Neuronal stem cell (in vitro differentiated cells): ENCODE results near the gene GPR15LG.

Experiments
- DNase-seq: peaks from one replicate; pipeline ENCODE4 v3.0.0-alpha.2; 2013; ENCODE audit warnings: low spot score
- H2AFZ ChIP-seq: one replicate; pipeline ENCODE4 v1.6.1; 2013; ENCODE audit warnings: mild to moderate bottlenecking, low read length, inconsistent platforms
- H2AK5ac ChIP-seq: 2 replicates; pipeline ENCODE4 v1.6.1; 2013; ENCODE audit warnings: low read depth, mild to moderate bottlenecking, inconsistent platforms, low read length, moderate library complexity, mixed read lengths
- H2BK120ac ChIP-seq: 2 replicates; pipeline ENCODE4 v1.6.1; 2013; ENCODE audit warnings: low read depth, mild to moderate bottlenecking, inconsistent platforms, low read length, moderate library complexity, mixed read lengths
- H2BK12ac ChIP-seq: one replicate; pipeline ENCODE4 v1.6.1; 2013; ENCODE audit warnings: low read length, inconsistent platforms
- H2BK15ac ChIP-seq: 2 replicates; pipeline ENCODE4 v1.6.1; 2013; ENCODE audit warnings: mild to moderate bottlenecking, low read length, inconsistent platforms, mixed read lengths
- H2BK5ac ChIP-seq: one replicate; pipeline ENCODE4 v1.6.1; 2013; ENCODE audit warnings: inconsistent platforms, mild to moderate bottlenecking, low read length, moderate library complexity
- H3K14ac ChIP-seq: one replicate; pipeline ENCODE4 v1.6.1; 2013; ENCODE audit warnings: low read length, inconsistent platforms
- H3K18ac ChIP-seq: 2 replicates; pipeline ENCODE4 v1.6.1; 2013; ENCODE audit warnings: low read length, inconsistent platforms
- H3K23ac ChIP-seq: 2 replicates; pipeline ENCODE4 v1.6.1; 2013; ENCODE audit warnings: low read depth, mild to moderate bottlenecking, mixed read lengths, low read length, inconsistent platforms; ENCODE audit not compliant: poor library complexity
- H3K27ac ChIP-seq: replicated peaks from 3 replicates; pipeline ENCODE4 v1.5.1; 2013; ENCODE audit warnings: low read length, inconsistent platforms
- H3K27me3 ChIP-seq, 3 experiments: 2 replicates each; pipeline ENCODE4 v1.6.1; 2013; ENCODE audit warnings: low read length in 3 of 3, mild to moderate bottlenecking in 2 of 3, inconsistent platforms in 1 of 3, low read depth in 1 of 3, mixed read lengths in 1 of 3, moderate library complexity in 1 of 3; ENCODE audit not compliant: control insufficient read depth in 3 of 3, insufficient read depth in 3 of 3
- H3K36me3 ChIP-seq, 2 donors: replicated peaks in 1 of 2; 2 replicates each; pipeline ENCODE4 v1.6.1; 2013; ENCODE audit warnings: low read length in 2 of 2; ENCODE audit not compliant: control insufficient read depth in 2 of 2, insufficient read depth in 2 of 2
- H3K4ac ChIP-seq: 2 replicates; pipeline ENCODE4 v1.6.1; 2013; ENCODE audit warnings: inconsistent platforms, mild to moderate bottlenecking, low read length, moderate library complexity
- H3K4me1 ChIP-seq, 2 donors: 1 replicate in 1 of 2; 2 replicates in 1 of 2; pipeline ENCODE4 v1.6.1; 2013; ENCODE audit warnings: low read length in 2 of 2, low read depth in 1 of 2; ENCODE audit not compliant: control insufficient read depth in 2 of 2, insufficient read depth in 1 of 2
- H3K4me2 ChIP-seq: one replicate; pipeline ENCODE4 v1.6.1; 2013; ENCODE audit warnings: mild to moderate bottlenecking, low read length, inconsistent platforms; ENCODE audit not compliant: insufficient read depth, poor library complexity, severe bottlenecking
- H3K4me3 ChIP-seq, 2 donors: 2 replicates each; pipeline ENCODE4 v1.5.1; 2013; ENCODE audit warnings: low read length in 2 of 2, mild to moderate bottlenecking in 2 of 2, inconsistent platforms in 1 of 2, moderate library complexity in 1 of 2
- H3K79me1 ChIP-seq: one replicate; pipeline ENCODE4 v1.6.1; 2013; ENCODE audit warnings: low read depth, mild to moderate bottlenecking, inconsistent platforms, low read length, moderate library complexity
- H3K9ac ChIP-seq: one replicate; pipeline ENCODE4 v1.6.1; 2013; ENCODE audit warnings: mild to moderate bottlenecking, low read depth, low read length, inconsistent platforms; ENCODE audit not compliant: poor library complexity
- H3K9me3 ChIP-seq, 2 donors: replicated peaks in 1 of 2; 2 replicates each; pipeline versions ENCODE3 to v1.6.1; 2013; ENCODE audit warnings: low read length in 2 of 2, mild to moderate bottlenecking in 2 of 2, inconsistent platforms in 1 of 2, low read depth in 1 of 2, mixed read lengths in 1 of 2, moderate library complexity in 1 of 2; ENCODE audit not compliant: control insufficient read depth in 2 of 2, insufficient read depth in 1 of 2
- H4K8ac ChIP-seq: one replicate; pipeline ENCODE4 v1.6.1; 2013; ENCODE audit warnings: low read depth, mild to moderate bottlenecking, inconsistent platforms, low read length, moderate library complexity
- H4K91ac ChIP-seq: one replicate; pipeline ENCODE4 v1.6.1; 2013; ENCODE audit warnings: low read length, low read depth, mild to moderate bottlenecking, inconsistent platforms; ENCODE audit not compliant: poor library complexity
- WGBS, 2 donors: extraction: QIAGEN DNeasy Blood & Tissue Kit; methylation state at CpG; one replicate each; pipeline ENCODE4 v1.1.7; 2013; ENCODE audit warnings: missing lambda C conversion rate in 2 of 2, mixed read lengths in 1 of 2; ENCODE audit not compliant: insufficient read length in 2 of 2, insufficient replicate concordance in 1 of 2; ENCODE audit errors: extremely low coverage in 2 of 2; 5-methylcytosine and 5-hydroxymethylcytosine counted together

GPR15LG gene

DNA sequence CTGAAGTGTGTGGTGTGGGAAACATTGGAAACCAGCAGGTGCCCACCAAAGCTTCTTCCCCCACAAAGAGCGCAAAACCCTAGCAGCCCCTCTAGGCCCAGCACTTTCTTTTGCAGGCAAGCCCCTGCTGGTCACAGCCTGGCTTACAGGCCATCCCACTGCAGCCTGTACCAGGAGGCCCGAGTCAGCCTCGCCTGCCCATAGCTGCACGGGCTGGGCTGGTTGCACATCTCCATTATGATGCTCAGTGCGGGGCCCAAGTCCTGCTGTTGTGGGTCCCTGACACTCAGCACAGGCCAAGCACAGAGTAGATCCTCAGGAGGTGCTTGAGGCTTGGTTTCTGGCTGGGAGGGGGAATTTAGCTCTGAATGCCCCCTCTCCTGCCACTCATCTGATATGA, 28.7 kb downstream of the GPR15LG start:
- no peak overlapping the region for H3K18ac ChIP-seq

DNA sequence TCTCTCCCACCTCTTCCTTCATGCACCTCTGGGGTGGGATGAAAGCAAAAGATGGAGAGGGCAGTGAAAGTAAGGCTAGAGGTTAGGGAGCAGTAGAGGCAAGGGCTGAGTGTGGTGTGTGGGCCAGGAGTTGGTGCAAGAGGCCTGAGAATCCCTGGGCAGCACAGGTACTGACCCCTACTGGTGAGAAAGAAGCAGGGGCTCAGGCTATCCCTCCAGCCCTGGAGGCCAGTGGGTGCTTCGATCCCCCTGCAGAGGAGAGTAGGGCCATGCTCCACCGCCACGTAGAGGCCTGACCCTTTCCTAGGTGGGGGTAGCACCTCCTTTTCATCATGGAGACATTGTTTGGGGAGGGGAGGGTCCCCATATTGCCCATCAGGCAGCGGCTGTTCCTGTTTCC, 30.5 kb downstream of the GPR15LG start:
- Histone ChIP-seq H3K18ac (no peak overlapping the region), H3K9ac (no peak overlapping the region), H2BK12ac (no peak overlapping the region), H3K14ac (no peak overlapping the region), H3K4me3 (no peak overlapping the region), H4K91ac (no peak overlapping the region), H3K4ac (no peak overlapping the region), H4K8ac (no peak overlapping the region), H3K23ac (no peak overlapping the region), H3K36me3 (no peaks in the 10 kb centered on the region), H2BK15ac (peak overlapping the region; percentile 27), H3K4me2 (no peak overlapping the region), H3K79me1 (no peaks in the 10 kb centered on the region), H3K27ac (no peak overlapping the region), H2AK5ac (no peak overlapping the region), H3K27me3 (peaks cover 0 to 5% (median 0%) of the 10 kb centered on the region in 3 experiments), H3K4me1 (no peaks in the 10 kb centered on the region), H3K9me3 (no peaks in the 10 kb centered on the region), H2AFZ (no peak overlapping the region), H2BK120ac (no peak overlapping the region), H2BK5ac (peak overlapping the region; percentile 22)
- WGBS, 2 donors, result no CpG with 5 or more reads among the region's 4 CpGs
- DNase-seq, result no peak

More for the DNA sequence above, 28.7 kb downstream of the GPR15LG start:
- no CpG with 5 or more reads among the region's 5 CpGs for WGBS, 2 donors
- H3K27ac ChIP-seq, result no peak overlapping the region
- peaks cover 0 to 22% (median 0%) of the 10 kb centered on the region in 3 experiments for H3K27me3 ChIP-seq
- H3K4ac ChIP-seq, result no peak overlapping the region
- H3K9me3 ChIP-seq, result no peaks in the 10 kb centered on the region
- H2AK5ac ChIP-seq, result no peak overlapping the region
- H3K36me3 ChIP-seq, result no peaks in the 10 kb centered on the region
- H2BK15ac ChIP-seq, result no peak overlapping the region
- H2BK12ac ChIP-seq, result no peak overlapping the region
- H2BK120ac ChIP-seq, result no peak overlapping the region
- H2AFZ ChIP-seq, result no peak overlapping the region
- DNase-seq, result no peak
- no peak overlapping the region for H4K8ac ChIP-seq
- H3K14ac ChIP-seq, result no peak overlapping the region
- H3K4me1 ChIP-seq, result no peaks in the 10 kb centered on the region
- H3K4me2 ChIP-seq, result no peak overlapping the region
- H3K9ac ChIP-seq, result no peak overlapping the region
- no peak overlapping the region for H4K91ac ChIP-seq
- H2BK5ac ChIP-seq, result no peak overlapping the region
- no peak overlapping the region for H3K4me3 ChIP-seq
- no peak overlapping the region for H3K23ac ChIP-seq
- H3K79me1 ChIP-seq, result no peaks in the 10 kb centered on the region

DNA sequence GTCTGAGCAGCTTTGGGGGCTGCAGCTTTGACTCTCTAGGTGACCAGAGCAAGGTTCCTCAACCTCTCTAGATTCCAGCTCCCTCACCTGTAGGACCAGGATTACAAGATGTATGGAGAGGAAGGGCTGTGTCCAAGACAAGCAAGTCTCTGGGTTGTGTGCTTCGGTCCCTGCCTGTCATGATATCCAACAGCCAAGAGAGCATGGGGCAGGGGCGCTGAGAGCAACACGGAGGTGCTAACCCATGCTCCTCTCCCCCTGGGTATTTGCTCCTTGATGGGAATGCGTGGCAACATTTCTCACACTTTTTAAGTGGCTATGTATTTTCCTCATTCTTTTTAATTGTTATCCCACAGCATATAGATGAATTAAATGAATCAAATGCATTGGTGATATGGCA, 31.0 kb downstream of the GPR15LG start:
- no peak overlapping the region for H4K91ac ChIP-seq
- no peak overlapping the region for H3K4ac ChIP-seq
- H3K36me3 ChIP-seq, result no peaks in the 10 kb centered on the region
- H3K4me3 ChIP-seq, result no peak overlapping the region
- H3K4me1 ChIP-seq, result no peaks in the 10 kb centered on the region
- H3K9me3 ChIP-seq, result no peaks in the 10 kb centered on the region
- H2BK15ac ChIP-seq, result peak overlapping the region; percentile 27
- H3K18ac ChIP-seq, result no peak overlapping the region
- H2BK5ac ChIP-seq, result peak overlapping the region; percentile 22
- H4K8ac ChIP-seq, result no peak overlapping the region
- no peak overlapping the region for H3K9ac ChIP-seq
- no peak overlapping the region for H3K23ac ChIP-seq
- no peak overlapping the region for H2BK120ac ChIP-seq
- H2AFZ ChIP-seq, result no peak overlapping the region
- no CpG with 5 or more reads among the region's 4 CpGs for WGBS, 2 donors
- no peak overlapping the region for H3K4me2 ChIP-seq
- H3K79me1 ChIP-seq, result no peaks in the 10 kb centered on the region
- peak overlapping the region; percentile 17 for H2AK5ac ChIP-seq
- no peak overlapping the region for H3K27ac ChIP-seq
- no peak for DNase-seq
- H2BK12ac ChIP-seq, result no peak overlapping the region
- H3K27me3 ChIP-seq, result peaks cover 0 to under 1% (median 0%) of the 10 kb centered on the region in 3 experiments
- H3K14ac ChIP-seq, result no peak overlapping the region

DNA sequence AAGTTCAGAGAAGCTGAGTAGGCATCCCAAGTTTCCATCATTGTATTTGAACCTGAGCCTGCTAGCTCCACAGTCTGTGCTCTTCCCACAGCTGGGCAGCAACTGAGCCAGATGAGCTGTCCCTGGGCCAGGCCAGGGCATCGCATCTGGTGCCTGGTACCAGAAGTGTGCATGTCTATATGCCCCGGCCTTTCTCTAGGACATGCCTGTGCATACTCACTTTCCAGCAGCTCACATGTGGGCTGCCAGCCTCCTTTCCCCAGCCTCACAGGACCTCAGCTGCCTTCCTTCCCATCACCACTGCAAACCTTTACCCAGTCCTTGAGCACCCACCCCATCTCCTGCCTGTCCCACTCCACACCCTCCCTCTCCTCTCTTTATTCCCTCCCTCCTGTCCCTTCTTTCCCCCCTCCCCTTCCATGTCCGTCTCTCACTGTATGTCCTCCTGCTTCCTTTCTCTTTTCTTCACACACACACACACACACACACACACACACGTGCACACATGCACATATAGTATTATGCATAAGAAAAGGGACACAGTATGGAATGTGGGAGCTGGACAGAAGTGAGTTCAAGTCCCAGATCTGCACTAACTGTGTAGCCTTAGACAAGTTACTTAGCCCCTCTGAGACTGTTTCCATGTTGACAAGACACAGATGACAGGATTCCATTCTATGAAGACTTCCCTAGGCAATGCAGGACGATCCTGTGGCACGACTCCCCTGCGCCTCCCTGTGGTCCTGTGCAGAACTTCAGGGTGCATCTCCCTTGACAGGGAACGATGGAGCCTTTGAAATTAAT, 31.6 kb downstream of the GPR15LG start:
- peak overlapping the region; percentile 36 for H3K9ac ChIP-seq
- no peak overlapping the region for H3K4me2 ChIP-seq
- no peak overlapping the region for H2BK12ac ChIP-seq
- H3K27ac ChIP-seq, result no peak overlapping the region
- no peak overlapping the region for H3K4ac ChIP-seq
- no peaks in the 10 kb centered on the region for H3K4me1 ChIP-seq
- H3K4me3 ChIP-seq, result no peak overlapping the region
- peak overlapping the region; percentile 48 for H3K18ac ChIP-seq
- H3K23ac ChIP-seq, result no peak overlapping the region
- H3K9me3 ChIP-seq, result no peaks in the 10 kb centered on the region
- H2AFZ ChIP-seq, result no peak overlapping the region
- no peaks in the 10 kb centered on the region for H3K27me3 ChIP-seq
- WGBS, 2 donors, result no CpG with 5 or more reads among the region's 8 CpGs
- H3K36me3 ChIP-seq, result no peaks in the 10 kb centered on the region
- DNase-seq, result peak; percentile 50
- H2BK5ac ChIP-seq, result no peak overlapping the region
- no peak overlapping the region for H2BK120ac ChIP-seq
- H2AK5ac ChIP-seq, result no peak overlapping the region
- H3K14ac ChIP-seq, result no peak overlapping the region
- no peak overlapping the region for H4K91ac ChIP-seq
- H4K8ac ChIP-seq, result no peak overlapping the region
- H3K79me1 ChIP-seq, result no peaks in the 10 kb centered on the region
- H2BK15ac ChIP-seq, result no peak overlapping the region
